OCI-LY7 (cell line): ENCODE data around the gene CDK6.

Experiments used
- CTCF ChIP-seq: fragments of 200-600 bp; sonication (generic); conservative IDR thresholded peaks from 2 replicates; pipeline ENCODE4 v1.5.1; 2014; ENCODE audit warnings: mild to moderate bottlenecking, antibody characterized with exemption, low read length, moderate library complexity, mixed read lengths
- EZH2phosphoT487 ChIP-seq: fragments of 200-600 bp; sonication (generic); IDR thresholded peaks from 2 replicates; pipeline ENCODE4 v1.6.1; 2018; ENCODE audit warnings: low read depth, borderline replicate concordance, mild to moderate bottlenecking, mixed run types, antibody characterized with exemption, low read length, moderate library complexity, mixed read lengths

- no peak for TF ChIP-seq CTCF
- TF ChIP-seq EZH2phosphoT487 = no peak
Measured at GRCh38 chr7:92838934-92839333, 2.6 kb upstream of the CDK6 start.
